Progenitor cell of endocrine pancreas (in vitro differentiated cells): Measurements from ENCODE around the gene HOXD9. TPM values are rescaled to one million over a fixed set of nuclear protein-coding genes. Genes with fewer than 3 reads are reported as not detected.

Experiments
- DNase-seq: peaks from one replicate; pipeline ENCODE4 v3.0.0; 2021; ENCODE audit warnings: low spot score; ENCODE audit not compliant: unreplicated experiment
- H3K27ac Mint-ChIP-seq: 2 replicates; pipeline ENCODE4 v1.8.0; 2021; ENCODE audit warnings: mild to moderate bottlenecking, moderate library complexity, mixed read lengths
- H3K27me3 Mint-ChIP-seq: 2 replicates; pipeline ENCODE4 v1.8.0; 2021; ENCODE audit warnings: mixed read lengths
- H3K36me3 Mint-ChIP-seq: 2 replicates; pipeline ENCODE4 v1.8.0; 2022; ENCODE audit warnings: mixed read lengths; ENCODE audit not compliant: insufficient read depth
- H3K4me1 Mint-ChIP-seq: 2 replicates; pipeline ENCODE4 v1.8.0; 2021; ENCODE audit warnings: low read depth, mixed read lengths
- H3K4me3 Mint-ChIP-seq: 2 replicates; pipeline ENCODE4 v1.8.0; 2021; ENCODE audit warnings: low read depth, mild to moderate bottlenecking, moderate library complexity, mixed read lengths
- H3K9me3 Mint-ChIP-seq: 2 replicates; pipeline ENCODE4 v1.8.0; 2021; ENCODE audit warnings: low read depth, mixed read lengths
- CTCF ChIP-seq: fragments of 200-600 bp; sonication (generic); IDR thresholded peaks from one replicate; pipeline ENCODE4 v1.5.0; 2021; ENCODE audit warnings: antibody characterized with exemption, mild to moderate bottlenecking; ENCODE audit not compliant: unreplicated experiment
- total RNA-seq: library from RNA; stranded (reverse); gene quantifications from 2 replicates; pipeline ENCODE4 v1.2.1, GENCODE V29; 2021

HOXD9 gene
- total RNA-seq, 1 donor from 2014 or later: not detected

GRCh38 chr2:176138923-176139660, 16.6 kb downstream of the HOXD9 start:
- no peak for DNase-seq
- no peak for TF ChIP-seq CTCF
- Mint-ChIP-seq H3K27ac (no peak overlapping the region), H3K27me3 (peaks cover 95% of the 10 kb centered on the region), H3K4me1 (no peaks in the 10 kb centered on the region), H3K9me3 (no peaks in the 10 kb centered on the region), H3K36me3 (no peaks in the 10 kb centered on the region), H3K4me3 (no peak overlapping the region)

- Mint-ChIP-seq H3K4me3 (peak overlapping the region; percentile 21), H3K27ac (no peak overlapping the region), H3K27me3 (peaks cover 95% of the 10 kb centered on the region), H3K36me3 (no peaks in the 10 kb centered on the region), H3K4me1 (no peaks in the 10 kb centered on the region), H3K9me3 (no peaks in the 10 kb centered on the region)
- TF ChIP-seq CTCF: no peak
- no peak for DNase-seq
These were observed 17.4 kb downstream of the HOXD9 start for GRCh38 chr2:176139661-176140512.

- Mint-ChIP-seq H3K4me3 (peak overlapping the region; percentile 55), H3K9me3 (no peaks in the 10 kb centered on the region), H3K27ac (no peak overlapping the region), H3K36me3 (no peaks in the 10 kb centered on the region), H3K4me1 (no peaks in the 10 kb centered on the region), H3K27me3 (peaks cover 95% of the 10 kb centered on the region)
- TF ChIP-seq CTCF: peak; percentile 90
- DNase-seq: peak; percentile 73
These were observed 18.2 kb downstream of the HOXD9 start for GRCh38 chr2:176140513-176141317.

- Mint-ChIP-seq H3K4me3 (no peak overlapping the region), H3K9me3 (no peaks in the 10 kb centered on the region), H3K27me3 (peaks cover 97% of the 10 kb centered on the region), H3K27ac (no peak overlapping the region), H3K4me1 (no peaks in the 10 kb centered on the region), H3K36me3 (no peaks in the 10 kb centered on the region)
- DNase-seq: no peak
- no peak for TF ChIP-seq CTCF
These were observed 19.8 kb downstream of the HOXD9 start for GRCh38 chr2:176142281-176142680.
